CD14-positive monocyte (primary cell): ENCODE results near the gene TTC28. TPM values are rescaled to one million over a fixed set of nuclear protein-coding genes. Genes with fewer than 3 reads are reported as not detected.

Source experiments
- DNase-seq, 3 donors: peaks; one replicate each; pipeline ENCODE4 v3.0.0-alpha.2; 2011 to 2022
- H2AFZ ChIP-seq: 2 replicates; pipeline ENCODE4 v1.6.0; 2012; ENCODE audit warnings: mild to moderate bottlenecking, low read depth, low read length, inconsistent platforms; ENCODE audit not compliant: insufficient read depth, poor library complexity, severe bottlenecking
- H3K27ac ChIP-seq, 2 donors: 1 replicate in 1 of 2; 2 replicates in 1 of 2; pipeline ENCODE4 v1.5.1; 2012 to 2013; ENCODE audit warnings: low read length in 2 of 2, control low read depth in 1 of 2, inconsistent platforms in 1 of 2, low read depth in 1 of 2, mild to moderate bottlenecking in 1 of 2
- H3K27me3 ChIP-seq, 2 donors: one replicate each; pipeline versions ENCODE4 v1.6.0 to v1.6.1; 2011 to 2013; ENCODE audit warnings: low read length in 2 of 2; ENCODE audit not compliant: control insufficient read depth in 2 of 2, insufficient read depth in 2 of 2
- H3K36me3 ChIP-seq, 2 donors: replicated peaks in 1 of 2; 1 replicate in 1 of 2; 2 replicates in 1 of 2; pipeline versions ENCODE4 v1.5.1 to v1.6.1; 2012 to 2013; ENCODE audit warnings: low read length in 2 of 2, control low read depth in 1 of 2, inconsistent platforms in 1 of 2, mild to moderate bottlenecking in 1 of 2; ENCODE audit not compliant: insufficient read depth in 2 of 2, control insufficient read depth in 1 of 2
- H3K4me1 ChIP-seq, 2 donors: 1 replicate in 1 of 2; 2 replicates in 1 of 2; pipeline versions ENCODE4 v1.5.1 to v1.6.1; 2012 to 2013; ENCODE audit warnings: low read length in 2 of 2, control low read depth in 1 of 2, inconsistent platforms in 1 of 2, mild to moderate bottlenecking in 1 of 2, moderate library complexity in 1 of 2; ENCODE audit not compliant: insufficient read depth in 2 of 2, control insufficient read depth in 1 of 2
- H3K4me2 ChIP-seq: replicated peaks from 2 replicates; pipeline ENCODE3; 2012; ENCODE audit warnings: low read length, moderate library complexity, mild to moderate bottlenecking; ENCODE audit not compliant: poor library complexity, severe bottlenecking; ENCODE audit errors: extremely low read depth
- H3K4me3 ChIP-seq, 3 experiments: fragments of 200-600 bp in 1 of 3; sonication (generic) in 1 of 3; replicated peaks in 1 of 3; 1 replicate in 2 of 3; 2 replicates in 1 of 3; pipeline ENCODE4 v1.5.1; 2011 to 2013; ENCODE audit warnings: low read length in 3 of 3, mild to moderate bottlenecking in 3 of 3, control low read depth in 2 of 3, low read depth in 2 of 3, inconsistent platforms in 1 of 3, moderate library complexity in 1 of 3
- H3K79me2 ChIP-seq: 2 replicates; pipeline ENCODE4 v1.6.0; 2012; ENCODE audit warnings: mild to moderate bottlenecking, control low read depth, inconsistent platforms, low read length, moderate library complexity; ENCODE audit not compliant: insufficient read depth
- H3K9ac ChIP-seq: 2 replicates; pipeline ENCODE4 v1.6.0; 2017; ENCODE audit warnings: low read length, mild to moderate bottlenecking; ENCODE audit not compliant: insufficient read depth, poor library complexity, severe bottlenecking
- H3K9me3 ChIP-seq, 2 donors: replicated peaks in 1 of 2; 1 replicate in 1 of 2; 2 replicates in 1 of 2; pipeline versions ENCODE4 v1.5.1 to v1.6.1; 2012 to 2013; ENCODE audit warnings: low read length in 2 of 2, control low read depth in 1 of 2; ENCODE audit not compliant: control insufficient read depth in 1 of 2, insufficient read depth in 1 of 2
- H4K20me1 ChIP-seq: 2 replicates; pipeline ENCODE4 v1.6.0; 2012; ENCODE audit warnings: mild to moderate bottlenecking, low read length, control low read depth, moderate library complexity; ENCODE audit not compliant: insufficient read depth
- H3K27ac Mint-ChIP-seq, 7 donors: one replicate each; pipeline ENCODE4 v1.8.0; 2020; ENCODE audit warnings: mild to moderate bottlenecking in 7 of 7, mixed read lengths in 7 of 7, moderate library complexity in 6 of 7, inconsistent platforms in 2 of 7
- H3K27me3 Mint-ChIP-seq, 3 donors: one replicate each; pipeline ENCODE4 v1.8.0; 2021 to 2022; ENCODE audit warnings: low read depth in 3 of 3, mild to moderate bottlenecking in 3 of 3, mixed read lengths in 3 of 3, moderate library complexity in 3 of 3, inconsistent platforms in 1 of 3
- H3K36me3 Mint-ChIP-seq, 2 donors: one replicate each; pipeline ENCODE4 v1.8.0; 2020; ENCODE audit warnings: mixed read lengths in 2 of 2, inconsistent platforms in 1 of 2, mild to moderate bottlenecking in 1 of 2
- H3K4me1 Mint-ChIP-seq: one replicate; pipeline ENCODE4 v1.8.0; 2020; ENCODE audit warnings: mild to moderate bottlenecking, mixed read lengths
- H3K4me3 Mint-ChIP-seq, 2 donors: one replicate each; pipeline ENCODE4 v1.8.0; 2020; ENCODE audit warnings: mild to moderate bottlenecking in 2 of 2, mixed read lengths in 2 of 2, moderate library complexity in 1 of 2
- H3K9me3 Mint-ChIP-seq, 7 donors: one replicate each; pipeline ENCODE4 v1.8.0; 2020 to 2022; ENCODE audit warnings: mixed read lengths in 7 of 7, mild to moderate bottlenecking in 6 of 7, moderate library complexity in 6 of 7, inconsistent platforms in 2 of 7
- WGBS: methylation state at CpG from one replicate; pipeline ENCODE4 v1.1.5; 2013; ENCODE audit warnings: missing lambda C conversion rate; ENCODE audit not compliant: insufficient coverage; 5-methylcytosine and 5-hydroxymethylcytosine counted together
- intact Hi-C, 2 donors: fragments of 100-400 bp; cut with micrococcal nuclease; formaldehyde crosslinking; loops; one replicate each; pipeline versions ENCODE4 v1.15.0 to v1.15.1; 2023
- polyA plus RNA-seq, 3 donors: library from polyadenylated mRNA; depleted of rRNA in 1 of 3; unstranded in 2 of 3; stranded (reverse) in 1 of 3; fragments of 300-500 nt in 2 of 3; fragments of >200 nt in 1 of 3; fragmentation: Illumina TruSeq in 2 of 3; gene quantifications; 1 replicate in 2 of 3; 2 replicates in 1 of 3; pipeline ENCODE4 v1.2.3, GENCODE V29; 2012 to 2021
- TF ChIP-seq, protein P1 (sequence below): fragments of 200-600 bp; IDR thresholded peaks from one replicate; pipeline ENCODE4 v1.8.0; 2022; ENCODE audit warnings: antibody characterized with exemption, mild to moderate bottlenecking

The TTC28 gene
- polyA plus RNA-seq, 3 donors, result 0.24 to 0.61 TPM; not detected in 1

DNA sequence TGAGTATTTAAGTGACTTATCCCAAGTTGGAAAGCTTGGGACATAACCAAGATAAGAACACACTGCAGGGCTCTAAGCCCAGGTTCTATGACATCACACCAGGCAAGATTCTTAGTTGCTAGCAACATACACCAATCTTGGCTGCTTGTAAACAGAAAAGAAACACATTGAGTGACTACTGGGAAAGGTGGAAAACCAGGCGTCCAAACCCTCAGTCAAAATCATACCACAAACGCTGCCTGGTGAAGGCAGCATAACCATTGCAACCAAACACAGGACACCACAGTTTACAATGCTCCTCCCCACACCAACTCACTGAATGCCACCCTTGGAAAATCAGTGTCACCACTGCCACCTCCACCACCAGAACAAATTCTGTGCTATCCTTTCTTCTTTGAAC lies 379.9 kb downstream of the TTC28 start:
- H3K27ac Mint-ChIP-seq, result peak overlapping the region in 1 of 7 donors; percentile 38
- intact Hi-C loops, result no loop called here
- H3K36me3 Mint-ChIP-seq, result no peaks in the 10 kb centered on the region
- Histone ChIP-seq H3K36me3 (no peaks in the 10 kb centered on the region), H3K4me1 (no peaks in the 10 kb centered on the region), H3K4me3 (no peak overlapping the region), H4K20me1 (no peaks in the 10 kb centered on the region), H3K9me3 (no peaks in the 10 kb centered on the region), H3K9ac (no peak overlapping the region), H2AFZ (peak overlapping the region; percentile 64), H3K27me3 (no peaks in the 10 kb centered on the region), H3K4me2 (no peak overlapping the region), H3K27ac (no peak overlapping the region), H3K79me2 (no peaks in the 10 kb centered on the region)
- peaks cover 0 to 4% (median under 1%) of the 10 kb centered on the region in 7 donors for H3K9me3 Mint-ChIP-seq
- H3K27me3 Mint-ChIP-seq, result peaks cover 0 to 6% (median 0%) of the 10 kb centered on the region in 3 donors
- TF ChIP-seq, protein P1, sequence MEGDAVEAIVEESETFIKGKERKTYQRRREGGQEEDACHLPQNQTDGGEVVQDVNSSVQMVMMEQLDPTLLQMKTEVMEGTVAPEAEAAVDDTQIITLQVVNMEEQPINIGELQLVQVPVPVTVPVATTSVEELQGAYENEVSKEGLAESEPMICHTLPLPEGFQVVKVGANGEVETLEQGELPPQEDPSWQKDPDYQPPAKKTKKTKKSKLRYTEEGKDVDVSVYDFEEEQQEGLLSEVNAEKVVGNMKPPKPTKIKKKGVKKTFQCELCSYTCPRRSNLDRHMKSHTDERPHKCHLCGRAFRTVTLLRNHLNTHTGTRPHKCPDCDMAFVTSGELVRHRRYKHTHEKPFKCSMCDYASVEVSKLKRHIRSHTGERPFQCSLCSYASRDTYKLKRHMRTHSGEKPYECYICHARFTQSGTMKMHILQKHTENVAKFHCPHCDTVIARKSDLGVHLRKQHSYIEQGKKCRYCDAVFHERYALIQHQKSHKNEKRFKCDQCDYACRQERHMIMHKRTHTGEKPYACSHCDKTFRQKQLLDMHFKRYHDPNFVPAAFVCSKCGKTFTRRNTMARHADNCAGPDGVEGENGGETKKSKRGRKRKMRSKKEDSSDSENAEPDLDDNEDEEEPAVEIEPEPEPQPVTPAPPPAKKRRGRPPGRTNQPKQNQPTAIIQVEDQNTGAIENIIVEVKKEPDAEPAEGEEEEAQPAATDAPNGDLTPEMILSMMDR, result no peak
- DNase-seq, result no peak
- H3K4me3 Mint-ChIP-seq, result no peak overlapping the region
- WGBS, result 70% methylated on average over 2 of the region's 2 CpGs
- peaks cover 21% of the 10 kb centered on the region for H3K4me1 Mint-ChIP-seq

DNA sequence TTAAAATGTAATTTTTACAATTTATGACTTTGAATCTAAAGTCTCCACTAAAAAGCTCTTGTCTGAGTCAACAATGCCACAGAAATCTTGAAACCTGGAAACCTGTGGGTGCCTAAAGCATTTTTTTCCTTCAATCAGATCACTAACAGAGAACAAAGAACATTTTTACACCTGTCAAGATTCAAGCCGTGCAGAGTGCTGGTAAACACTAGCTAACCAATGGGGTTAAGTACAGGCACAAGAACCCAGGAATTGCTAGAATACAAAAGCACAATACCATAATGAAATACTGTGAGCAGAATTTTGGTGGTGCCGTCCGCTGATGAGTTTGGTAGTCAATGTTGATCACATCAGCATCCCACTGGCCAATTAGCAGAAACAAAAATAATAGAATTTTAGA lies 380.3 kb downstream of the TTC28 start:
- Histone ChIP-seq H3K27me3 (no peaks in the 10 kb centered on the region), H3K27ac (no peak overlapping the region), H3K4me1 (no peaks in the 10 kb centered on the region), H4K20me1 (no peaks in the 10 kb centered on the region), H3K4me3 (no peak overlapping the region), H3K9me3 (no peaks in the 10 kb centered on the region), H3K9ac (no peak overlapping the region), H2AFZ (no peak overlapping the region), H3K36me3 (no peaks in the 10 kb centered on the region), H3K79me2 (no peaks in the 10 kb centered on the region), H3K4me2 (no peak overlapping the region)
- no peak for DNase-seq
- Mint-ChIP-seq H3K36me3 (no peaks in the 10 kb centered on the region), H3K27ac (no peak overlapping the region), H3K4me1 (peaks cover 21% of the 10 kb centered on the region), H3K27me3 (peaks cover 0 to 6% (median 0%) of the 10 kb centered on the region in 3 donors), H3K9me3 (peaks cover 0 to 4% (median 2%) of the 10 kb centered on the region in 7 donors), H3K4me3 (no peak overlapping the region)
- intact Hi-C loops, result no loop called here
- WGBS, result no CpG with 5 or more reads among the region's 3 CpGs
- TF ChIP-seq, protein P1, result no peak
